Glutamatergic neuron (in vitro differentiated cells): ENCODE results near the gene CDKN2B-AS1. TPM values are rescaled to one million over a fixed set of nuclear protein-coding genes. Genes with fewer than 3 reads are reported as not detected.

Source experiments
- DNase-seq: peaks from one replicate; pipeline ENCODE4 v3.0.0; 2022
- H3K27ac Mint-ChIP-seq: one replicate; pipeline ENCODE4 v1.8.0; 2020; ENCODE audit warnings: mild to moderate bottlenecking, mixed read lengths, inconsistent platforms; ENCODE audit not compliant: unreplicated experiment
- H3K27me3 Mint-ChIP-seq: one replicate; pipeline ENCODE4 v1.8.0; 2020; ENCODE audit warnings: mild to moderate bottlenecking, moderate library complexity, mixed read lengths, inconsistent platforms; ENCODE audit not compliant: unreplicated experiment
- H3K36me3 Mint-ChIP-seq: one replicate; pipeline ENCODE4 v1.8.0; 2020; ENCODE audit warnings: mild to moderate bottlenecking, mixed read lengths, inconsistent platforms; ENCODE audit not compliant: unreplicated experiment
- H3K4me1 Mint-ChIP-seq: one replicate; pipeline ENCODE4 v1.8.0; 2020; ENCODE audit warnings: mild to moderate bottlenecking, low read depth, mixed read lengths, inconsistent platforms; ENCODE audit not compliant: unreplicated experiment
- H3K4me3 Mint-ChIP-seq: one replicate; pipeline ENCODE4 v1.8.0; 2020; ENCODE audit warnings: mild to moderate bottlenecking, mixed read lengths, inconsistent platforms; ENCODE audit not compliant: unreplicated experiment
- H3K9me3 Mint-ChIP-seq: one replicate; pipeline ENCODE4 v1.8.0; 2020; ENCODE audit warnings: mild to moderate bottlenecking, moderate library complexity, mixed read lengths, inconsistent platforms; ENCODE audit not compliant: unreplicated experiment
- total RNA-seq: library from RNA; stranded (reverse); fragmentation: NEBNext Ultra II Directional; extraction: Animal tissue kit (Norgen Biotek cat#: 25700); gene quantifications from one replicate; pipeline ENCODE4 v1.2.1, GENCODE V29; 2021; ENCODE audit not compliant: unreplicated experiment
- TF ChIP-seq, protein P1 (sequence below): fragments of 200-600 bp; sonication (generic); IDR thresholded peaks from one replicate; pipeline ENCODE4 v1.5.0; 2021; ENCODE audit not compliant: partially characterized antibody, unreplicated experiment

The CDKN2B-AS1 gene
- total RNA-seq, 1 donor from 2014 or later, result not detected

DNA sequence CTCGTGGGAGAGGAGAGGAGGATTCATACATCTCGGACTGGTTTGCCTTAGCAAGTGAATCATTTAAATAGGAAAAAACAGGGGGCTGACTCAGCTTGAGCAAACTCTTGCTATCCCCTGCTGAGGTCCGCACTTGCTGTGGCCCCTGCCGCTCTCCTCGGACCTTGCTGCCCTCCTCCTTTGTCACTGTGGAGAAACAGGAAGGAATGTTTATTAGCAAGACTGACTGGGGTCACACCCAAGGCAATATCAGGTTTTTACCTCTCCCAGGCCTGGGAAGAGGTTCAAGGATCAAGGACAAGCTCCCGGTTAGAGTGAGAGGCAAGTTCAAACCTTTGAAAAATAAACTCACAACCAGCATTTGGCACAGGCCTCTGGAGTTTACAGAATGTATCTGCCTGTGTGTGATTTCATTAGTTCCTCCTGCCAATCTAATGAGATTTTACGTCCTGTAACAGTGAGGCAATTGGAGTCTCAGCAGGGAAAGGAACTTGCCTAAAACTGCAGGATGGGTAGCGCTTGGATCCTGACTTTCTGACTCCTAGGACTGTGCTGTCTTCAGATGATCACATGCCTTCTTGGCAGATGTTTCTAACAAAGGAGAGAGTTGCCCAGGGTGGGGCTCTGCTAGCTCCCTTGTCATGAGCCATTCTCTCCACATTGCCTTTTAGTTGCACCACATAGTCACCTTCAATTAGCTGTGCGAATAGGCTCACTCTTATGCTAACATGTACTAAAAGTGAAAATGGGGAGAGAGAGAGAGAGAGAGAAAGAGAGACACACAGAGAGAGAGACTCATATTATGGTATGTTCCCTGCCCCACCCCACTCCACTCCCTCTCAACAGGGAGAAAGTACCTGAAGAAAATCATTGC, 123.2 kb downstream of the CDKN2B-AS1 start:
- H3K4me3 Mint-ChIP-seq, result no peak overlapping the region
- H3K27me3 Mint-ChIP-seq, result no peaks in the 10 kb centered on the region
- H3K27ac Mint-ChIP-seq, result no peak overlapping the region
- no peaks in the 10 kb centered on the region for H3K9me3 Mint-ChIP-seq
- no peaks in the 10 kb centered on the region for H3K4me1 Mint-ChIP-seq
- DNase-seq, result no peak
- H3K36me3 Mint-ChIP-seq, result no peaks in the 10 kb centered on the region
- TF ChIP-seq, protein P1, sequence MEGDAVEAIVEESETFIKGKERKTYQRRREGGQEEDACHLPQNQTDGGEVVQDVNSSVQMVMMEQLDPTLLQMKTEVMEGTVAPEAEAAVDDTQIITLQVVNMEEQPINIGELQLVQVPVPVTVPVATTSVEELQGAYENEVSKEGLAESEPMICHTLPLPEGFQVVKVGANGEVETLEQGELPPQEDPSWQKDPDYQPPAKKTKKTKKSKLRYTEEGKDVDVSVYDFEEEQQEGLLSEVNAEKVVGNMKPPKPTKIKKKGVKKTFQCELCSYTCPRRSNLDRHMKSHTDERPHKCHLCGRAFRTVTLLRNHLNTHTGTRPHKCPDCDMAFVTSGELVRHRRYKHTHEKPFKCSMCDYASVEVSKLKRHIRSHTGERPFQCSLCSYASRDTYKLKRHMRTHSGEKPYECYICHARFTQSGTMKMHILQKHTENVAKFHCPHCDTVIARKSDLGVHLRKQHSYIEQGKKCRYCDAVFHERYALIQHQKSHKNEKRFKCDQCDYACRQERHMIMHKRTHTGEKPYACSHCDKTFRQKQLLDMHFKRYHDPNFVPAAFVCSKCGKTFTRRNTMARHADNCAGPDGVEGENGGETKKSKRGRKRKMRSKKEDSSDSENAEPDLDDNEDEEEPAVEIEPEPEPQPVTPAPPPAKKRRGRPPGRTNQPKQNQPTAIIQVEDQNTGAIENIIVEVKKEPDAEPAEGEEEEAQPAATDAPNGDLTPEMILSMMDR, result no peak

DNA sequence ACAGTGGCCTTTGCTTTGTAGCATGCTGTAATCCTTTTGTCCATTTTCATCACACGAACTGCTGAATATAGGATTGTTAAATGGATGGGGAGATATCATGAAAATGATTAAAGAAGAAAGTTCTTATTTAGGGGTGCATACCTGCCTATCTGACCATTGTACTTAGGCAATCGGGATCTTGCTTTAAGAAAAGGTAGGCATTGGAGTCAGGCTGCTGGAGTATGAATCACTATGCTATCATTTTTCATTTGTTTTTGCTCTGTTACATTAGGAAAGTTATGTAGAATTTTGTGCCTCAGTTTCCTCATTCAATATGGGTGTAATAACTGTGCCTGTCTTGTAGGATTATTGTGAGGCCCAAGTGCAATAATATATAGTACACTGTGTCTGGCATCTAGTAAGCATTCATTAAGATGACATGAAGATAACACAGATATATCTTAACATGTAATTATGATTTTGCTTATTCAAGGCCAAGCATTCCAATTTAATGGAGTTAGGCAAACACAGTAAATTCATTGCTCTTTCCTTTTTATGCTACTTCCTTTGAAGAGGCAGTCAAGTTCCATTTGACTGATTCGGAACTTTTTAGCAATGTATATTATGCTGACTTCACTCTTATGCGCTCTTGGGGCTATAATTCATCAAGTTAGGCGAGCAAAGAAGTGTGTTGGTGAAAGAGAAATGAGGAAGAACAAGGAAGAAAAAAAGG, 124.4 kb downstream of the CDKN2B-AS1 start:
- Mint-ChIP-seq H3K4me3 (no peak overlapping the region), H3K4me1 (no peaks in the 10 kb centered on the region), H3K36me3 (no peaks in the 10 kb centered on the region), H3K27me3 (no peaks in the 10 kb centered on the region), H3K9me3 (no peaks in the 10 kb centered on the region), H3K27ac (no peak overlapping the region)
- no peak for DNase-seq
- TF ChIP-seq, protein P1, result no peak

DNA sequence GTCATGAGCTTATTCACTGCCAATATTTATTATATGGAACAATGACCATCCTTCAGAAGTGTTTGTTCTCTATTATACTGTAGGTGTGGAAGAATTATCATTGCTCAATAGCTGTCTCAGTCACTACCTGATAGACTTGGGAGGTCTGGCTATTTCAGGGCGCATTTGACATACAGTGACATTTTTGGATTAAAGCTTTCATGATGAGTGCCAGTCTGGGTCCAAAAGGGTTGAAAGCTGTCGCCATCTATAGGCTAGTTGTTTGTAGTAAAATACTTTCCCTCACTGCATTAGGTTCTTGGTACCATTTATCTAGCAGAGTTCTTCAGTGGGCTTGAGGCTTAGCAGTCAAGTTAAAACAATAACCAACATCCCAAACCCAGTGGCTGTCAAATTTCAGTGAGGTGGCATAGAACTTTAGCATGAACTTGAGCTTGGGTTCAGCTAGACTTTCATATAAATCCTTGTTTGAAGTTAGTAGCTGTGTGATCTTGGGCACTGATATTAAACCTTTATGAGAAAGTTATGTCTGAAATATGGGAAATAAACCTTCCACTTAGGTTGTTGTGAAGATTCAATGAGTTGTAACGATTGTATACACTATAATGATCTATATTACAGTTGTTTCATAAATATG, 125.0 kb downstream of the CDKN2B-AS1 start:
- Mint-ChIP-seq H3K27ac (no peak overlapping the region), H3K36me3 (no peaks in the 10 kb centered on the region), H3K4me1 (no peaks in the 10 kb centered on the region), H3K4me3 (no peak overlapping the region), H3K27me3 (no peaks in the 10 kb centered on the region), H3K9me3 (no peaks in the 10 kb centered on the region)
- TF ChIP-seq, protein P1, result no peak
- no peak for DNase-seq

- no peak overlapping the region for H3K4me3 Mint-ChIP-seq
- TF ChIP-seq, protein P1, result no peak
- H3K36me3 Mint-ChIP-seq, result no peaks in the 10 kb centered on the region
- H3K4me1 Mint-ChIP-seq, result no peaks in the 10 kb centered on the region
- DNase-seq, result no peak
- H3K27ac Mint-ChIP-seq, result no peak overlapping the region
- no peaks in the 10 kb centered on the region for H3K9me3 Mint-ChIP-seq
- no peaks in the 10 kb centered on the region for H3K27me3 Mint-ChIP-seq
Observed at GRCh38 chr9:22120159-22120549, 125.6 kb downstream of the CDKN2B-AS1 start.
